ENCODE data around the gene MAPT.

MAPT gene

GRCh38 chr17:46064460-46064859 is 170.1 kb downstream of the MAPT start:
- no peak for DNase-seq

- no peak for DNase-seq
Observed at GRCh38 chr17:46071796-46072195, 177.4 kb downstream of the MAPT start.

- no peak for DNase-seq
Observed at GRCh38 chr17:46072998-46073397, 178.6 kb downstream of the MAPT start.

GRCh38 chr17:46074540-46074939 is 180.2 kb downstream of the MAPT start:
- no peak for DNase-seq
